ENCODE measurements around the gene GFOD2.

DNA sequence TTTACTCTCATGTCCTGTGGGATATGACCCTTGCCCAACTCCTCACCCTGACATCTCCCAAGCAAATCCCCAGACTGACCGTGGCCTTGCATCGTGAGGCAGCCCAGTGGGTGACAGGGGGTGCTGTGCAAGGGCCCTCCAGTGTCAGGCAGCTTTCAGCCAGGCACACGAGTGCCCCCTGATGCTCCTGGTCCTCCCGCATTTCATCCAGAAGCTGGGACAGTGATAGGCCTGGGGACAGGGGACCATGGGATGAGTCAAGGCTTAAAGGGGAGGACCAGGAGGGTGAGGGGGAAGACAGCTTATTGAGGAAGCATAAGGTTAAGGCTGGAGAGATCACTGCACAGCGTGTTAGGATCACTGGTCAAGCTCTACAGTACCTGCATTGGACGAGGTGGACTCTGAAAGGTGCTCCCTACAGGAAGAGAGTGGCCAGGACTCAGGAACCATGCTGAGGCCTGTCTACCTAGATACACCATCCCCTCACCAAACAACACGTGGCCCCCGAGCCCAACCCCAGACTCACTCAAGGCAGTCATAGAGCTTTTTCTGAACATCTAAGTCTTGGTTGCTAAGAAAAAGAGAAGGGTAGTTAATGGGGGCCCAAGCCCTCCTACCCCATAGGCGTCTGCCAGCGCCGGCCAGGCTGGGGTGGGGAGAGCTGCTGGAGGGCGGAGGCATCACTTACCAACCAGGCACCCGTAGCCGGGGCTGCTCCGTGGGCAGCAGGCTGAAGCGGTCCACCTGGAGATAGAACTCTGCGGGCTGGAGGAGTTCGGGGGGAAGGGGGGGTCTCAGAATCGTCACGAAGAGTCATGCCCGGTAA is 60.1 kb downstream of the GFOD2 start:
- TF ChIP-seq, protein P1, sequence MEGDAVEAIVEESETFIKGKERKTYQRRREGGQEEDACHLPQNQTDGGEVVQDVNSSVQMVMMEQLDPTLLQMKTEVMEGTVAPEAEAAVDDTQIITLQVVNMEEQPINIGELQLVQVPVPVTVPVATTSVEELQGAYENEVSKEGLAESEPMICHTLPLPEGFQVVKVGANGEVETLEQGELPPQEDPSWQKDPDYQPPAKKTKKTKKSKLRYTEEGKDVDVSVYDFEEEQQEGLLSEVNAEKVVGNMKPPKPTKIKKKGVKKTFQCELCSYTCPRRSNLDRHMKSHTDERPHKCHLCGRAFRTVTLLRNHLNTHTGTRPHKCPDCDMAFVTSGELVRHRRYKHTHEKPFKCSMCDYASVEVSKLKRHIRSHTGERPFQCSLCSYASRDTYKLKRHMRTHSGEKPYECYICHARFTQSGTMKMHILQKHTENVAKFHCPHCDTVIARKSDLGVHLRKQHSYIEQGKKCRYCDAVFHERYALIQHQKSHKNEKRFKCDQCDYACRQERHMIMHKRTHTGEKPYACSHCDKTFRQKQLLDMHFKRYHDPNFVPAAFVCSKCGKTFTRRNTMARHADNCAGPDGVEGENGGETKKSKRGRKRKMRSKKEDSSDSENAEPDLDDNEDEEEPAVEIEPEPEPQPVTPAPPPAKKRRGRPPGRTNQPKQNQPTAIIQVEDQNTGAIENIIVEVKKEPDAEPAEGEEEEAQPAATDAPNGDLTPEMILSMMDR (IDR thresholded peaks at IDR 0.05 in 8 of 11, conservative IDR thresholded peaks at IDR 0.05 in 3 of 11), result no peak
- TF ChIP-seq POLR2AphosphoS5 (IDR thresholded peaks at IDR 0.05), result no peak
